Measurements from ENCODE around the gene PPP1R15B.

Gene PPP1R15B

GRCh38 chr1:204450461-204451257 is 39.0 kb upstream of the PPP1R15B start:
- peaks cover 20 to 28% of the 10 kb centered on the region in 2 donors for H3K4me1 ChIP-seq (ENCODE audit: control insufficient read depth in 1 of 2, insufficient read depth in 2 of 2, low read length in 2 of 2)
- peak overlapping the region in 1 of 2 donors; percentile 8 for H3K4me3 ChIP-seq (ENCODE audit: low read depth in 1 of 2, low read length in 2 of 2)
- H3K27me3 ChIP-seq (ENCODE audit: low read depth, low read length) = no peaks in the 10 kb centered on the region
- no peaks in the 10 kb centered on the region for H3K9me3 ChIP-seq (ENCODE audit: control insufficient read depth in 1 of 2, low read length in 2 of 2)
- peaks cover 37 to 42% of the 10 kb centered on the region in 2 donors for H3K36me3 ChIP-seq (ENCODE audit: control insufficient read depth in 1 of 2, insufficient read depth in 2 of 2, low read length in 2 of 2)
- peak overlapping the region; percentile 90 for H3K27ac ChIP-seq (ENCODE audit: low read length)

- Histone ChIP-seq H3K36me3 (ENCODE audit: control insufficient read depth in 1 of 2, insufficient read depth in 2 of 2, low read length in 2 of 2) (peaks cover 40 to 43% of the 10 kb centered on the region in 2 donors), H3K4me3 (ENCODE audit: low read depth in 1 of 2, low read length in 2 of 2) (no peak overlapping the region), H3K9me3 (ENCODE audit: control insufficient read depth in 1 of 2, low read length in 2 of 2) (no peaks in the 10 kb centered on the region), H3K27ac (ENCODE audit: low read length) (peak overlapping the region; percentile 89), H3K27me3 (ENCODE audit: low read depth, low read length) (no peaks in the 10 kb centered on the region), H3K4me1 (ENCODE audit: control insufficient read depth in 1 of 2, insufficient read depth in 2 of 2, low read length in 2 of 2) (peaks cover 20 to 28% of the 10 kb centered on the region in 2 donors)
These were observed 38.2 kb upstream of the PPP1R15B start for GRCh38 chr1:204449678-204450280.

- no peaks in the 10 kb centered on the region for H3K9me3 ChIP-seq (ENCODE audit: control insufficient read depth in 1 of 2, low read length in 2 of 2)
- peaks cover 20 to 28% of the 10 kb centered on the region in 2 donors for H3K4me1 ChIP-seq (ENCODE audit: control insufficient read depth in 1 of 2, insufficient read depth in 2 of 2, low read length in 2 of 2)
- peaks cover 40 to 44% of the 10 kb centered on the region in 2 donors for H3K36me3 ChIP-seq (ENCODE audit: control insufficient read depth in 1 of 2, insufficient read depth in 2 of 2, low read length in 2 of 2)
- peak overlapping the region; percentile 89 for H3K27ac ChIP-seq (ENCODE audit: low read length)
- no peaks in the 10 kb centered on the region for H3K27me3 ChIP-seq (ENCODE audit: low read depth, low read length)
- no peak overlapping the region for H3K4me3 ChIP-seq (ENCODE audit: low read depth in 1 of 2, low read length in 2 of 2)
These were observed 37.5 kb upstream of the PPP1R15B start for GRCh38 chr1:204448991-204449677.

- no peaks in the 10 kb centered on the region for H3K27me3 ChIP-seq (ENCODE audit: low read depth, low read length)
- H3K4me3 ChIP-seq (ENCODE audit: low read depth in 1 of 2, low read length in 2 of 2) = no peak overlapping the region
- H3K36me3 ChIP-seq (ENCODE audit: control insufficient read depth in 1 of 2, insufficient read depth in 2 of 2, low read length in 2 of 2) = peaks cover 47 to 51% of the 10 kb centered on the region in 2 donors
- no peaks in the 10 kb centered on the region for H3K9me3 ChIP-seq (ENCODE audit: control insufficient read depth in 1 of 2, low read length in 2 of 2)
- peaks cover 20 to 28% of the 10 kb centered on the region in 2 donors for H3K4me1 ChIP-seq (ENCODE audit: control insufficient read depth in 1 of 2, insufficient read depth in 2 of 2, low read length in 2 of 2)
- H3K27ac ChIP-seq (ENCODE audit: low read length) = peak overlapping the region; percentile 60
These were observed 36.8 kb upstream of the PPP1R15B start for GRCh38 chr1:204448344-204448964.

- no peaks in the 10 kb centered on the region for H3K9me3 ChIP-seq (ENCODE audit: control insufficient read depth in 1 of 2, low read length in 2 of 2)
- no peak overlapping the region for H3K4me3 ChIP-seq (ENCODE audit: low read depth in 1 of 2, low read length in 2 of 2)
- peaks cover 44 to 54% of the 10 kb centered on the region in 2 donors for H3K36me3 ChIP-seq (ENCODE audit: control insufficient read depth in 1 of 2, insufficient read depth in 2 of 2, low read length in 2 of 2)
- H3K27me3 ChIP-seq (ENCODE audit: low read depth, low read length) = no peaks in the 10 kb centered on the region
- H3K27ac ChIP-seq (ENCODE audit: low read length) = no peak overlapping the region
- peaks cover 16 to 28% of the 10 kb centered on the region in 2 donors for H3K4me1 ChIP-seq (ENCODE audit: control insufficient read depth in 1 of 2, insufficient read depth in 2 of 2, low read length in 2 of 2)
These were observed 36.1 kb upstream of the PPP1R15B start for GRCh38 chr1:204447736-204448135.

- Histone ChIP-seq H3K4me1 (ENCODE audit: control insufficient read depth in 1 of 2, insufficient read depth in 2 of 2, low read length in 2 of 2) (peaks cover 15 to 28% of the 10 kb centered on the region in 2 donors), H3K4me3 (ENCODE audit: low read depth in 1 of 2, low read length in 2 of 2) (no peak overlapping the region), H3K27ac (ENCODE audit: low read length) (no peak overlapping the region), H3K9me3 (ENCODE audit: control insufficient read depth in 1 of 2, low read length in 2 of 2) (no peaks in the 10 kb centered on the region), H3K36me3 (ENCODE audit: control insufficient read depth in 1 of 2, insufficient read depth in 2 of 2, low read length in 2 of 2) (peaks cover 50 to 60% of the 10 kb centered on the region in 2 donors), H3K27me3 (ENCODE audit: low read depth, low read length) (no peaks in the 10 kb centered on the region)
These were observed 35.6 kb upstream of the PPP1R15B start for GRCh38 chr1:204447190-204447589.

- H3K27ac ChIP-seq (ENCODE audit: low read length) = no peak overlapping the region
- peaks cover 11 to 24% of the 10 kb centered on the region in 2 donors for H3K4me1 ChIP-seq (ENCODE audit: control insufficient read depth in 1 of 2, insufficient read depth in 2 of 2, low read length in 2 of 2)
- H3K27me3 ChIP-seq (ENCODE audit: low read depth, low read length) = no peaks in the 10 kb centered on the region
- H3K36me3 ChIP-seq (ENCODE audit: control insufficient read depth in 1 of 2, insufficient read depth in 2 of 2, low read length in 2 of 2) = peaks cover 54 to 65% of the 10 kb centered on the region in 2 donors
- H3K4me3 ChIP-seq (ENCODE audit: low read depth in 1 of 2, low read length in 2 of 2) = no peak overlapping the region
- H3K9me3 ChIP-seq (ENCODE audit: control insufficient read depth in 1 of 2, low read length in 2 of 2) = no peaks in the 10 kb centered on the region
These were observed 34.9 kb upstream of the PPP1R15B start for GRCh38 chr1:204446413-204447111.

GRCh38 chr1:204445860-204446412 is 34.3 kb upstream of the PPP1R15B start:
- no peaks in the 10 kb centered on the region for H3K9me3 ChIP-seq (ENCODE audit: control insufficient read depth in 1 of 2, low read length in 2 of 2)
- H3K4me3 ChIP-seq (ENCODE audit: low read depth in 1 of 2, low read length in 2 of 2) = no peak overlapping the region
- peaks cover 5 to 18% of the 10 kb centered on the region in 2 donors for H3K4me1 ChIP-seq (ENCODE audit: control insufficient read depth in 1 of 2, insufficient read depth in 2 of 2, low read length in 2 of 2)
- no peaks in the 10 kb centered on the region for H3K27me3 ChIP-seq (ENCODE audit: low read depth, low read length)
- peaks cover 56 to 71% of the 10 kb centered on the region in 2 donors for H3K36me3 ChIP-seq (ENCODE audit: control insufficient read depth in 1 of 2, insufficient read depth in 2 of 2, low read length in 2 of 2)
- no peak overlapping the region for H3K27ac ChIP-seq (ENCODE audit: low read length)

GRCh38 chr1:204443871-204444581 is 32.4 kb upstream of the PPP1R15B start:
- peaks cover 54 to 63% of the 10 kb centered on the region in 2 donors for H3K36me3 ChIP-seq (ENCODE audit: control insufficient read depth in 1 of 2, insufficient read depth in 2 of 2, low read length in 2 of 2)
- no peak overlapping the region for H3K27ac ChIP-seq (ENCODE audit: low read length)
- H3K4me1 ChIP-seq (ENCODE audit: control insufficient read depth in 1 of 2, insufficient read depth in 2 of 2, low read length in 2 of 2) = peaks cover 4 to 18% of the 10 kb centered on the region in 2 donors
- H3K9me3 ChIP-seq (ENCODE audit: control insufficient read depth in 1 of 2, low read length in 2 of 2) = no peaks in the 10 kb centered on the region
- H3K4me3 ChIP-seq (ENCODE audit: low read depth in 1 of 2, low read length in 2 of 2) = no peak overlapping the region
- H3K27me3 ChIP-seq (ENCODE audit: low read depth, low read length) = no peaks in the 10 kb centered on the region

GRCh38 chr1:204443260-204443619 is 31.6 kb upstream of the PPP1R15B start:
- Histone ChIP-seq H3K27me3 (ENCODE audit: low read depth, low read length) (no peaks in the 10 kb centered on the region), H3K36me3 (ENCODE audit: control insufficient read depth in 1 of 2, insufficient read depth in 2 of 2, low read length in 2 of 2) (peaks cover 55 to 62% of the 10 kb centered on the region in 2 donors), H3K4me1 (ENCODE audit: control insufficient read depth in 1 of 2, insufficient read depth in 2 of 2, low read length in 2 of 2) (peaks cover 4 to 22% of the 10 kb centered on the region in 2 donors), H3K9me3 (ENCODE audit: control insufficient read depth in 1 of 2, low read length in 2 of 2) (no peaks in the 10 kb centered on the region), H3K4me3 (ENCODE audit: low read depth in 1 of 2, low read length in 2 of 2) (no peak overlapping the region), H3K27ac (ENCODE audit: low read length) (no peak overlapping the region)

All from muscle layer of duodenum (tissue), 2 donors.